Activated CD4-positive, alpha-beta T cell treated with anti-CD3 and anti-CD28 coated beads for 48 hours (primary cell): Measurements from ENCODE around the gene LRWD1.

Experiments
- DNase-seq: peaks from one replicate; pipeline ENCODE4 v3.0.0-alpha.2; 2020

Gene LRWD1

GRCh38 chr7:102464577-102465280 lies at the start of gene LRWD1, which contains the start of gene ALKBH4:
TSS of gene LRWD1 (plus strand) at chr7:102464984. CDS start at chr7:102465081, 97 bp downstream.
TSS of gene ALKBH4 (minus strand) at chr7:102464863. CDS start at chr7:102464836, 27 bp downstream.
- peak; percentile 98 for DNase-seq

GRCh38 chr7:102415685-102416225 lies 49.0 kb upstream of the LRWD1 start:
- DNase-seq = peak; percentile 76

- no peak for DNase-seq
Observed at GRCh38 chr7:102416406-102416805, 48.4 kb upstream of the LRWD1 start.

GRCh38 chr7:102417105-102417504 lies 47.7 kb upstream of the LRWD1 start:
- no peak for DNase-seq

GRCh38 chr7:102418592-102418991 lies 46.2 kb upstream of the LRWD1 start:
- DNase-seq = no peak

GRCh38 chr7:102421706-102422240 lies 43.0 kb upstream of the LRWD1 start:
- DNase-seq = no peak

GRCh38 chr7:102424129-102424551 lies 40.6 kb upstream of the LRWD1 start:
- no peak for DNase-seq

GRCh38 chr7:102424787-102425218 lies 40.0 kb upstream of the LRWD1 start:
- no peak for DNase-seq

GRCh38 chr7:102425639-102426267 lies 39.0 kb upstream of the LRWD1 start:
- DNase-seq = peak; percentile 86

GRCh38 chr7:102426268-102427018 lies 38.3 kb upstream of the LRWD1 start:
- peak; percentile 87 for DNase-seq

- DNase-seq = no peak
Observed at GRCh38 chr7:102427019-102427405, 37.8 kb upstream of the LRWD1 start.

GRCh38 chr7:102429141-102429899 lies 35.5 kb upstream of the LRWD1 start:
- no peak for DNase-seq

- DNase-seq = peak; percentile 60
Observed at GRCh38 chr7:102431617-102432298, 33.0 kb upstream of the LRWD1 start.

- DNase-seq = no peak
Observed at GRCh38 chr7:102432442-102433218, 32.2 kb upstream of the LRWD1 start.

- peak; percentile 87 for DNase-seq
Observed at GRCh38 chr7:102433219-102434038, 31.4 kb upstream of the LRWD1 start, which contains the start of gene ORAI2. TSS of gene ORAI2 (plus strand) at chr7:102433575. CDS start at chr7:102438957, 5,382 bp downstream.

- no peak for DNase-seq
Observed at GRCh38 chr7:102434039-102434486, 30.7 kb upstream of the LRWD1 start.

- DNase-seq = no peak
Observed at GRCh38 chr7:102436118-102436517, 28.7 kb upstream of the LRWD1 start.

- no peak for DNase-seq
Observed at GRCh38 chr7:102439963-102440795, 24.6 kb upstream of the LRWD1 start.
